K562 (cell line): Measurements from ENCODE around the gene MBNL2. TPM values are rescaled to one million over a fixed set of nuclear protein-coding genes. Genes with fewer than 3 reads are reported as not detected.

Experiments used
- ARID3A ChIP-seq: IDR thresholded peaks from 2 replicates; pipeline ENCODE4 v1.6.1; 2012; ENCODE audit warnings: low read depth, low read length, improper control_type of control experiment, borderline replicate concordance
- CHD2 ChIP-seq: IDR thresholded peaks from 2 replicates; pipeline ENCODE4 v1.6.1; 2011; ENCODE audit warnings: low read depth, low read length
- DMBX1 ChIP-seq: fragments of 250-450 bp; sonication (Bioruptor Pico); IDR thresholded peaks from 2 replicates; pipeline ENCODE4 v1.8.0; 2022; ENCODE audit warnings: inconsistent platforms, mild to moderate bottlenecking, moderate library complexity, borderline replicate concordance
- FOXM1 ChIP-seq, 2 experiments: fragments of 450-650 bp in 1 of 2; sonication (generic) in 1 of 2; formaldehyde crosslinking in 1 of 2; IDR thresholded peaks; 2 replicates each; pipeline versions ENCODE4 v1.6.1 to v1.9.0; 2017 to 2022; ENCODE audit warnings: low read depth in 2 of 2, mild to moderate bottlenecking in 2 of 2, missing genetic modification reagents in 1 of 2, moderate library complexity in 1 of 2
- HSF4 ChIP-seq: fragments of 250-450 bp; sonication (Bioruptor Pico); IDR thresholded peaks from 2 replicates; pipeline ENCODE4 v2.1.2; 2022; ENCODE audit warnings: mild to moderate bottlenecking, moderate library complexity, borderline replicate concordance
- KAT8 ChIP-seq: fragments of 450-650 bp; IDR thresholded peaks from 2 replicates; pipeline ENCODE4 v1.6.1; 2016; ENCODE audit warnings: low read depth, mild to moderate bottlenecking
- L3MBTL2 ChIP-seq: fragments of 450-650 bp; IDR thresholded peaks from 2 replicates; pipeline ENCODE4 v1.6.1; 2016; ENCODE audit warnings: mild to moderate bottlenecking, moderate library complexity
- MECOM ChIP-seq: fragments of 250-450 bp; sonication (Bioruptor Pico); IDR thresholded peaks from 2 replicates; pipeline ENCODE4 v1.8.0; 2022; ENCODE audit warnings: inconsistent platforms
- RBM17 ChIP-seq: fragments of 200-400 bp; formaldehyde crosslinking; IDR thresholded peaks from 2 replicates; pipeline ENCODE4 v1.6.1; 2017; ENCODE audit warnings: low read depth, mild to moderate bottlenecking, low read length, borderline replicate concordance
- ZBTB11 ChIP-seq, 3 experiments: fragments of 200-800 bp in 1 of 3; fragments of 250-450 bp in 1 of 3; fragments of 450-650 bp in 1 of 3; sonication (Bioruptor Pico) in 1 of 3; sonication (Bioruptor generic) in 1 of 3; formaldehyde crosslinking in 1 of 3; IDR thresholded peaks; 2 replicates each; pipeline versions ENCODE4 v1.6.1 to v1.8.0; 2016 to 2022; ENCODE audit warnings: mild to moderate bottlenecking in 2 of 3, missing genetic modification characterization in 2 of 3, missing compliant biosample characterization in 1 of 3, moderate library complexity in 1 of 3
- ZFP30 ChIP-seq: fragments of 250-450 bp; sonication (Bioruptor Pico); IDR thresholded peaks from 2 replicates; pipeline ENCODE4 v1.8.0; 2022; ENCODE audit warnings: moderate library complexity, mild to moderate bottlenecking, inconsistent platforms, borderline replicate concordance
- ZKSCAN8 ChIP-seq: fragments of 200-800 bp; sonication (Bioruptor generic); IDR thresholded peaks from 2 replicates; pipeline ENCODE4 v1.6.1; 2016; ENCODE audit warnings: missing genetic modification characterization, missing compliant biosample characterization
- ZNF239 ChIP-seq: fragments of 250-450 bp; sonication (Bioruptor Pico); IDR thresholded peaks from 2 replicates; pipeline ENCODE4 v1.4.0; 2020; ENCODE audit warnings: mild to moderate bottlenecking
- ZNF79 ChIP-seq: fragments of 250-450 bp; sonication (Bioruptor Pico); IDR thresholded peaks from 2 replicates; pipeline ENCODE4 v1.4.0; 2020; ENCODE audit warnings: low read depth, mild to moderate bottlenecking, moderate library complexity
- polyA plus RNA-seq, 8 experiments: library from polyadenylated mRNA; depleted of rRNA in 4 of 8; stranded (reverse) in 5 of 8; unstranded in 3 of 8; fragments of >200 nt; fragmentation: Nextera tagmentation in 2 of 8; fragmentation: Illumina TruSeq in 1 of 8; extraction: Ambion mirVana in 2 of 8; extraction: Trizol in 1 of 8; gene quantifications; 2 replicates each; pipeline versions ENCODE4 v1.2.1 to v1.2.3, GENCODE V29; 2011 to 2014; ENCODE audit warnings: inconsistent platforms in 1 of 8, missing spikeins in 1 of 8
- total RNA-seq, 7 experiments: library from RNA; depleted of rRNA in 6 of 7; stranded (reverse); fragments of >200 nt in 6 of 7; fragmentation: Illumina TruSeq in 2 of 7; extraction: Trizol in 2 of 7; gene quantifications; 2 replicates each; pipeline versions ENCODE4 v1.2.1 to v1.2.3, GENCODE V29; 2011 to 2021; ENCODE audit warnings: low replicate concordance in 1 of 7
- TF ChIP-seq, protein P1 (sequence below): fragments of 250-450 bp; sonication (Bioruptor Pico); IDR thresholded peaks from 2 replicates; pipeline ENCODE4 v1.8.0; 2021; ENCODE audit warnings: mild to moderate bottlenecking, moderate library complexity
- TF ChIP-seq, protein P2 (sequence below): fragments of 450-650 bp; IDR thresholded peaks from 2 replicates; pipeline ENCODE4 v1.6.1; 2016; ENCODE audit warnings: antibody characterized with exemption

The MBNL2 gene
- total and polyA plus RNA-seq, 9 of the 15 experiments (the other 6 are each of a cell fraction or from before 2014, with no cell fraction given): 7.0 to 24.8 (median 13.8) TPM

GRCh38 chr13:97256343-97256783 is 34.2 kb downstream of the MBNL2 start (continued):
- TF ChIP-seq, protein P1, sequence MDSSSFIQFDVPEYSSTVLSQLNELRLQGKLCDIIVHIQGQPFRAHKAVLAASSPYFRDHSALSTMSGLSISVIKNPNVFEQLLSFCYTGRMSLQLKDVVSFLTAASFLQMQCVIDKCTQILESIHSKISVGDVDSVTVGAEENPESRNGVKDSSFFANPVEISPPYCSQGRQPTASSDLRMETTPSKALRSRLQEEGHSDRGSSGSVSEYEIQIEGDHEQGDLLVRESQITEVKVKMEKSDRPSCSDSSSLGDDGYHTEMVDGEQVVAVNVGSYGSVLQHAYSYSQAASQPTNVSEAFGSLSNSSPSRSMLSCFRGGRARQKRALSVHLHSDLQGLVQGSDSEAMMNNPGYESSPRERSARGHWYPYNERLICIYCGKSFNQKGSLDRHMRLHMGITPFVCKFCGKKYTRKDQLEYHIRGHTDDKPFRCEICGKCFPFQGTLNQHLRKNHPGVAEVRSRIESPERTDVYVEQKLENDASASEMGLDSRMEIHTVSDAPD (CRISPR knock-in tag): peak; percentile 99
- TF ChIP-seq ZFP30 (CRISPR knock-in tag) (no peak), ZKSCAN8 (no peak), CHD2 (no peak), MECOM (no peak), HSF4 (CRISPR knock-in tag) (no peak), ARID3A (peak; percentile 80), ZNF79 (CRISPR knock-in tag) (no peak), ZNF239 (CRISPR knock-in tag) (no peak), L3MBTL2 (0 out of 2 replicates have a peak, but pooled peaks have one; percentile 23), RBM17 (no peak), ZBTB11 (CRISPR knock-in tag; IDR thresholded peaks at IDR 0.05) (0 out of 6 replicates have a peak, but pooled peaks of 1 of the 3 experiments have one; percentile 29), DMBX1 (no peak), FOXM1 (IDR thresholded peaks at IDR 0.05; ENCODE audit: low read depth) (no peak), FOXM1 (CRISPR knock-in tag; IDR thresholded peaks at IDR 0.05; ENCODE audit: low read depth) (no peak), KAT8 (no peak)
- TF ChIP-seq, protein P2, sequence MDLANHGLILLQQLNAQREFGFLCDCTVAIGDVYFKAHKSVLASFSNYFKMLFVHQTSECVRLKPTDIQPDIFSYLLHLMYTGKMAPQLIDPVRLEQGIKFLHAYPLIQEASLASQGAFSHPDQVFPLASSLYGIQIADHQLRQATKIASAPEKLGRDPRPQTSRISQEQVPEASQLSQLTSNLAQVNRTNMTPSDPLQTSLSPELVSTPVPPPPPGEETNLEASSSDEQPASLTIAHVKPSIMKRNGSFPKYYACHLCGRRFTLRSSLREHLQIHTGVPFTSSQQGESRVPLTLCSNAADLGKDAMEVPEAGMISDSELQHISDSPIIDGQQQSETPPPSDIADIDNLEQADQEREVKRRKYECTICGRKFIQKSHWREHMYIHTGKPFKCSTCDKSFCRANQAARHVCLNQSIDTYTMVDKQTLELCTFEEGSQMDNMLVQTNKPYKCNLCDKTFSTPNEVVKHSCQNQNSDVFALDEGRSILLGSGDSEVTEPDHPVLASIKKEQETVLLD: peak; percentile 44; the same call in 1 of the 2 replicates
